Ammon's horn (tissue), 1 donor: ENCODE results near the gene SORT1.
"Not testable (repeated sequence)": the region's sequence is repeated elsewhere in the genome, so short reads cannot be mapped to it uniquely, and the experiment has no call there.

ENCODE experiments used
- DNase-seq: peaks from one replicate; pipeline ENCODE4 v3.0.0-alpha.2; 2016; ENCODE audit warnings: low spot score

Gene SORT1

GRCh38 chr1:109379907-109380306 lies 17.8 kb downstream of the SORT1 start:
- no peak for DNase-seq

- DNase-seq, result no peak
Measured at GRCh38 chr1:109379422-109379821, 18.3 kb downstream of the SORT1 start.

GRCh38 chr1:109377698-109378097 lies 20.0 kb downstream of the SORT1 start:
- DNase-seq, result no peak

- not testable (repeated sequence) for DNase-seq
Measured at GRCh38 chr1:109373696-109374095, 24.0 kb downstream of the SORT1 start.

GRCh38 chr1:109373126-109373525 lies 24.6 kb downstream of the SORT1 start:
- DNase-seq, result peak; percentile 51

- DNase-seq, result no peak
Measured at GRCh38 chr1:109372281-109372680, 25.4 kb downstream of the SORT1 start.

GRCh38 chr1:109371341-109371739 lies 26.4 kb downstream of the SORT1 start:
- DNase-seq, result peak; percentile 78

- DNase-seq, result no peak
Measured at GRCh38 chr1:109370712-109371340, 26.9 kb downstream of the SORT1 start.

GRCh38 chr1:109369167-109369746 lies 28.5 kb downstream of the SORT1 start:
- no peak for DNase-seq

- DNase-seq, result no peak
Measured at GRCh38 chr1:109368464-109368863, 29.3 kb downstream of the SORT1 start.

GRCh38 chr1:109367626-109368025 lies 30.1 kb downstream of the SORT1 start:
- DNase-seq, result no peak

GRCh38 chr1:109365642-109366204 lies 32.0 kb downstream of the SORT1 start:
- DNase-seq, result no peak

- DNase-seq, result no peak
Measured at GRCh38 chr1:109361649-109362048, 36.1 kb downstream of the SORT1 start.

- no peak for DNase-seq
Measured at GRCh38 chr1:109361069-109361468, 36.6 kb downstream of the SORT1 start.

- DNase-seq, result no peak
Measured at GRCh38 chr1:109357616-109358015, 40.1 kb downstream of the SORT1 start.

GRCh38 chr1:109356915-109357314 lies 40.8 kb downstream of the SORT1 start:
- DNase-seq, result no peak

GRCh38 chr1:109356505-109356904 lies 41.2 kb downstream of the SORT1 start:
- no peak for DNase-seq

- no peak for DNase-seq
Measured at GRCh38 chr1:109354929-109355328, 42.8 kb downstream of the SORT1 start.

GRCh38 chr1:109351457-109351856 lies 46.3 kb downstream of the SORT1 start:
- DNase-seq, result no peak

- no peak for DNase-seq
Measured at GRCh38 chr1:109350655-109351054, 47.1 kb downstream of the SORT1 start.

- DNase-seq, result no peak
Measured at GRCh38 chr1:109350182-109350581, 47.5 kb downstream of the SORT1 start.

- DNase-seq, result no peak
Measured at GRCh38 chr1:109347511-109347910, 50.2 kb downstream of the SORT1 start.
